ENCODE measurements around the gene GABRG3.

DNA sequence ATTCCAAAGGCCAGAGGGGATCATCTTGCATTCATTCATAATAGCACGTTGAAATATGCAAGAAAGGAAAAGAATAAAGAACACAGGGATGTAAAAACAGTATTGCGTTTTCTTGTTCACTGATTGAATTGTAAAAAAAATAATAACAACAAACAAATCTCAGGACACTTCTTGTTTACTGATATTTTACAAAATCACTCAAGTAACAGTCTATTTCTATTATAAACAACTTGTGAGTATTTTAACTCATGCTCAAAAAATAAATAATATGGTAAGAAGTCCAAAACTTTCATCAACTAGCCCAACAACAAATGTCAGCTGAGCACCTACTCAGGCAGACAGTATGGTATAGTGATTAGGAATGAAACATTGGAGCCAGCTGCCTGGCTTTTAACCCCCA lies 2.2 kb upstream of the GABRG3 start:
- TF ChIP-seq, protein P1, sequence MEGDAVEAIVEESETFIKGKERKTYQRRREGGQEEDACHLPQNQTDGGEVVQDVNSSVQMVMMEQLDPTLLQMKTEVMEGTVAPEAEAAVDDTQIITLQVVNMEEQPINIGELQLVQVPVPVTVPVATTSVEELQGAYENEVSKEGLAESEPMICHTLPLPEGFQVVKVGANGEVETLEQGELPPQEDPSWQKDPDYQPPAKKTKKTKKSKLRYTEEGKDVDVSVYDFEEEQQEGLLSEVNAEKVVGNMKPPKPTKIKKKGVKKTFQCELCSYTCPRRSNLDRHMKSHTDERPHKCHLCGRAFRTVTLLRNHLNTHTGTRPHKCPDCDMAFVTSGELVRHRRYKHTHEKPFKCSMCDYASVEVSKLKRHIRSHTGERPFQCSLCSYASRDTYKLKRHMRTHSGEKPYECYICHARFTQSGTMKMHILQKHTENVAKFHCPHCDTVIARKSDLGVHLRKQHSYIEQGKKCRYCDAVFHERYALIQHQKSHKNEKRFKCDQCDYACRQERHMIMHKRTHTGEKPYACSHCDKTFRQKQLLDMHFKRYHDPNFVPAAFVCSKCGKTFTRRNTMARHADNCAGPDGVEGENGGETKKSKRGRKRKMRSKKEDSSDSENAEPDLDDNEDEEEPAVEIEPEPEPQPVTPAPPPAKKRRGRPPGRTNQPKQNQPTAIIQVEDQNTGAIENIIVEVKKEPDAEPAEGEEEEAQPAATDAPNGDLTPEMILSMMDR (IDR thresholded peaks at IDR 0.05) = no peak
- TF ChIP-seq POLR2A (IDR thresholded peaks at IDR 0.05) = no peak
